SK-N-MC (cell line): ENCODE results near the gene ZNF467.

Experiments
- EZH2 ChIP-seq: fragments of 200-600 bp; sonication (generic); IDR thresholded peaks from one replicate; pipeline ENCODE4 v1.6.1; 2017; ENCODE audit warnings: antibody characterized with exemption
- POLR2AphosphoS5 ChIP-seq: IDR thresholded peaks from 2 replicates; pipeline ENCODE4 v1.6.1; 2012; ENCODE audit warnings: mild to moderate bottlenecking, low read depth, low read length, borderline replicate concordance

GRCh38 chr7:149733131-149733923 is 40.1 kb downstream of the ZNF467 start:
- TF ChIP-seq EZH2 = no peak
- no peak for TF ChIP-seq POLR2AphosphoS5
